ENCODE data around the gene TRIM65.

TRIM65 gene

GRCh38 chr17:75919611-75920010 lies 22.9 kb upstream of the TRIM65 start:
- H3K4me1 ChIP-seq (ENCODE audit: insufficient read depth, low read length, poor library complexity, severe bottlenecking), result peaks cover 14% of the 10 kb centered on the region
- H3K9ac ChIP-seq (ENCODE audit: low read depth, low read length, poor library complexity, severe bottlenecking), result no peak overlapping the region
- H3F3A ChIP-seq (ENCODE audit: low read depth), result no peaks in the 10 kb centered on the region
- H3K9me3 ChIP-seq (ENCODE audit: insufficient read depth, low read depth, low read length), result no peaks in the 10 kb centered on the region
- no peaks in the 10 kb centered on the region for H3K79me2 ChIP-seq (ENCODE audit: insufficient read depth, low read length)
- H4K20me1 ChIP-seq (ENCODE audit: insufficient read depth, low read length, poor library complexity, severe bottlenecking), result no peaks in the 10 kb centered on the region
- no peak overlapping the region for H3K4me2 ChIP-seq (ENCODE audit: low read depth, low read length, poor library complexity, severe bottlenecking)
- H3K4me3 ChIP-seq (ENCODE audit: low read length, poor library complexity, severe bottlenecking), result no peak overlapping the region
- H3K9me2 ChIP-seq (replicated peaks; ENCODE audit: low read depth, low read length), result no peaks in the 10 kb centered on the region
- TF ChIP-seq CTCF (conservative IDR thresholded peaks at IDR 0.05; ENCODE audit: low read length) (no peak), EZH2phosphoT487 (IDR thresholded peaks at IDR 0.05; ENCODE audit: borderline replicate concordance) (no peak)
- H2AFZ ChIP-seq (ENCODE audit: low read length), result no peak overlapping the region
- no peaks in the 10 kb centered on the region for H3K27me3 ChIP-seq (ENCODE audit: insufficient read depth, low read length, poor library complexity, severe bottlenecking)
- no peaks in the 10 kb centered on the region for H3K36me3 ChIP-seq (ENCODE audit: insufficient read depth, low read length)

- Histone ChIP-seq H4K20me1 (ENCODE audit: insufficient read depth, low read length, poor library complexity, severe bottlenecking) (no peaks in the 10 kb centered on the region), H3K9me3 (ENCODE audit: insufficient read depth, low read depth, low read length) (no peaks in the 10 kb centered on the region), H2AFZ (ENCODE audit: low read length) (no peak overlapping the region), H3K9me2 (replicated peaks; ENCODE audit: low read depth, low read length) (no peaks in the 10 kb centered on the region), H3F3A (ENCODE audit: low read depth) (no peaks in the 10 kb centered on the region), H3K4me2 (ENCODE audit: low read depth, low read length, poor library complexity, severe bottlenecking) (peak overlapping the region; percentile 14), H3K4me1 (ENCODE audit: insufficient read depth, low read length, poor library complexity, severe bottlenecking) (peaks cover 14% of the 10 kb centered on the region), H3K79me2 (ENCODE audit: insufficient read depth, low read length) (no peaks in the 10 kb centered on the region), H3K27me3 (ENCODE audit: insufficient read depth, low read length, poor library complexity, severe bottlenecking) (no peaks in the 10 kb centered on the region), H3K9ac (ENCODE audit: low read depth, low read length, poor library complexity, severe bottlenecking) (no peak overlapping the region), H3K4me3 (ENCODE audit: low read length, poor library complexity, severe bottlenecking) (no peak overlapping the region), H3K36me3 (ENCODE audit: insufficient read depth, low read length) (no peaks in the 10 kb centered on the region)
- TF ChIP-seq CTCF (conservative IDR thresholded peaks at IDR 0.05; ENCODE audit: low read length), result no peak
- no peak for TF ChIP-seq EZH2phosphoT487 (IDR thresholded peaks at IDR 0.05; ENCODE audit: borderline replicate concordance)
These were observed 21.2 kb upstream of the TRIM65 start for GRCh38 chr17:75917917-75918445.

DNA sequence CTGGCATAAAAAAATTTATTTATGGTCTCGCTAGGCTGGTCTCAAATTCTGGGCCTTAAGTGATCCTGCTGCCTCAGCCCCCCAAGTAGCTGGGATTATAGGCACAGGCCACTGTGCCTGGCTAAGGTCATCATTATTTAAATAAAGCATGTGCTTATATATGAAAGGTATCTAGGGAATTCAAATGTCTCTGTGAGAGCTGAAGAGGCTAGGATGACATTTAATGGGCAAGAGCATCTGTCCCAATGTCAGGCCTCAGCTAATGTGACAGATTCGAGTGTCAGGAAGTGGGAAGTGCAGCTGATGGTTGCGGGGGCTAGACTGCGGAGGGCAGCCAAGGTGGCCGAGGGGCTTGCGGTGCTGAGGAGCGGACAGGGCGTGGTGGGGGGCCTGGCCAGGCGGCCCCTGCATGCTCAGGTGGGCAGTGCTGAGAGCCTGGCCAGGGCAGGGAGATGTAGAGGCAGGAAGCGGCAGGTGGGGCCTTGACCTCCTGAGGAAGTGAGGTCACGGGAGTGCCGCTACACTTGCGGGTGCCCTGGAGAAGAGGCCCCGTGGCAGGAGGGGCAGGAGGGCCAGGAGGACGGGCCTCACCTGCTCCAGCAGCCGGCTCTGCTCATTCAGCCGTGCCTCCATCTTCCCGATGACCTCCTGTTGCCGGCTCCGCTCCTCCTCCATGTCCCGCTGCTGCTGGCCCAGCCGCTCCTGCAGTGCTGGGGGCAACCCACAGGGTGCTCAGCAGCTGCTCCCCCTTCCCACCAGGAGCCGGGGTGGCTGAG lies 20.6 kb upstream of the TRIM65 start:
- H3K4me1 ChIP-seq (ENCODE audit: insufficient read depth, low read length, poor library complexity, severe bottlenecking), result peaks cover 11% of the 10 kb centered on the region
- H3K79me2 ChIP-seq (ENCODE audit: insufficient read depth, low read length), result no peaks in the 10 kb centered on the region
- H3K36me3 ChIP-seq (ENCODE audit: insufficient read depth, low read length), result no peaks in the 10 kb centered on the region
- no peaks in the 10 kb centered on the region for H3K9me3 ChIP-seq (ENCODE audit: insufficient read depth, low read depth, low read length)
- no peaks in the 10 kb centered on the region for H4K20me1 ChIP-seq (ENCODE audit: insufficient read depth, low read length, poor library complexity, severe bottlenecking)
- H3K9me2 ChIP-seq (replicated peaks; ENCODE audit: low read depth, low read length), result no peaks in the 10 kb centered on the region
- H2AFZ ChIP-seq (ENCODE audit: low read length), result peak overlapping the region; percentile 28; the same call in 1 of the 2 replicates
- no peaks in the 10 kb centered on the region for H3K27me3 ChIP-seq (ENCODE audit: insufficient read depth, low read length, poor library complexity, severe bottlenecking)
- H3K9ac ChIP-seq (ENCODE audit: low read depth, low read length, poor library complexity, severe bottlenecking), result no peak overlapping the region
- H3F3A ChIP-seq (ENCODE audit: low read depth), result no peaks in the 10 kb centered on the region
- no peak overlapping the region for H3K4me3 ChIP-seq (ENCODE audit: low read length, poor library complexity, severe bottlenecking)
- H3K4me2 ChIP-seq (ENCODE audit: low read depth, low read length, poor library complexity, severe bottlenecking), result peak overlapping the region; percentile 14
- no peak for TF ChIP-seq EZH2phosphoT487 (IDR thresholded peaks at IDR 0.05; ENCODE audit: borderline replicate concordance)
- TF ChIP-seq CTCF (conservative IDR thresholded peaks at IDR 0.05; ENCODE audit: low read length), result no peak

All from Loucy (cell line).